ENCODE data around the gene TMEM131.

- TF ChIP-seq EZH2phosphoT487 (IDR thresholded peaks at IDR 0.05; ENCODE audit: low read depth) (no peak), CTCF (IDR thresholded peaks at IDR 0.05; ENCODE audit: low read depth, low read length) (no peak)
Measured at GRCh38 chr2:97931858-97932225, 63.9 kb downstream of the TMEM131 start.

Data from OCI-LY3 (cell line).